ENCODE data around the gene MVB12B. TPM values are rescaled to one million over a fixed set of nuclear protein-coding genes. Genes with fewer than 3 reads are reported as not detected.

MVB12B gene
- total RNA-seq, 1 experiment from 2014 or later, result 5.7 TPM

DNA sequence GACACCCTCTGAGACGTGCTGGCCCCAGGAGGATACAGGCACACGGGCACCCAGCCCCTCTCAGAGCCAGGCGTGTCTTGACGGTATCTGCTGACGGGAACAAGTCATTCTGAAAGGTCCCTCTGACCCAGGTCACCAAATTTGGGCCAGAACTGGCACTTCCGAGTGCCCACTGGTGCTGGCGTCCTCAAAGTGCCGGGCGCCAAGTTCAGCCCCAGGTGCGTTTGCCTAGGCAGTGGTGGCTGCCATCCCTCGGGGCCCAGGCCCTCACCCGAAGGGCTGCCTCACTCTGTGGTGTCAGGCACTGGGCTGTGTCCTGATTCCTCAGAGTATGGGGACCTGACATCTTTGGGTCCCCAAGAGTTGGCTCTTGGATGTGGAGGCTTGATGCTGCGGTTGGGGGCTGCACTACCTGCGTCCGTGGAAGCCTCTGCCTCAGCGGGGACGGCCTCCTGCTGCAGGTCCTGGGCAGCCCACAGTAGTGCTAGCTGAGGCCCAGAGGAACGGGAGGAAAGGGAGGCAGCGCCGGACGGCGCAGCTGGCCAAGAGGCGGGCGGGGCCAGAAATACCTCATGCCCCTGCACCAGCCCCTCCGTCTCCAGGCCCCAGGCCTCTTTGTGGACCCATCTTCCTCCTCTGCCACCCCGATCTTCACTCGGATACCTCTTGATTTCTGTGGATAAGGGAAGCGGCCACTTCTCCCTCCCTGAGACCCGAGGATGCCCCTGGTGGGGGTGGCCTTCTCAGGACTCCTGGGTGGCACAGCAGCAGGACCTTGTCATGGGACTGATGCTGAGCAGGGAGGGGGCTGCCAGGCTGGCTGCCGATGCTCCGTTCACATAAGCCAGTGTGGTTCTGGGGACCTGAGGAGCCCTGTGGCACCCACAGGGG, 177.7 kb downstream of the MVB12B start:
- peaks cover 13% of the 10 kb centered on the region for H3K4me1 Mint-ChIP-seq
- H3K4me3 Mint-ChIP-seq, result no peak overlapping the region
- no peaks in the 10 kb centered on the region for H3K9me3 Mint-ChIP-seq
- ChIA-PET POLR2A (no interaction called here), CTCF (interaction anchor here (0.6 to 9.4 kb wide), 2 partner anchors 52 to 60 kb away, joined by 3 to 360 read pairs; no protein-coding TSS in a partner anchor)
- H3K36me3 Mint-ChIP-seq, result no peaks in the 10 kb centered on the region
- ATAC-seq, result no peak
- H3K27me3 Mint-ChIP-seq (ENCODE audit: low read depth), result peaks cover 12% of the 10 kb centered on the region
- no peak for DNase-seq (ENCODE audit: low spot score)
- TF ChIP-seq EMX1 (CRISPR knock-in tag; IDR thresholded peaks at IDR 0.05) (no peak), SP1 (CRISPR knock-in tag; conservative IDR thresholded peaks at IDR 0.05) (no peak), TEAD1 (CRISPR knock-in tag; IDR thresholded peaks at IDR 0.05) (no peak), IRF2 (CRISPR knock-in tag; IDR thresholded peaks at IDR 0.05; ENCODE audit: borderline replicate concordance, low read depth) (no peak), CREB1 (CRISPR knock-in tag; IDR thresholded peaks at IDR 0.05) (no peak), ZNF219 (CRISPR knock-in tag; IDR thresholded peaks at IDR 0.05; ENCODE audit: borderline replicate concordance) (no peak), ATF1 (CRISPR knock-in tag; IDR thresholded peaks at IDR 0.05) (no peak), ZBTB21 (CRISPR knock-in tag; IDR thresholded peaks at IDR 0.05; ENCODE audit: borderline replicate concordance) (no peak), ZNF138 (CRISPR knock-in tag; conservative IDR thresholded peaks at IDR 0.05) (no peak)
- TF ChIP-seq, protein P1, sequence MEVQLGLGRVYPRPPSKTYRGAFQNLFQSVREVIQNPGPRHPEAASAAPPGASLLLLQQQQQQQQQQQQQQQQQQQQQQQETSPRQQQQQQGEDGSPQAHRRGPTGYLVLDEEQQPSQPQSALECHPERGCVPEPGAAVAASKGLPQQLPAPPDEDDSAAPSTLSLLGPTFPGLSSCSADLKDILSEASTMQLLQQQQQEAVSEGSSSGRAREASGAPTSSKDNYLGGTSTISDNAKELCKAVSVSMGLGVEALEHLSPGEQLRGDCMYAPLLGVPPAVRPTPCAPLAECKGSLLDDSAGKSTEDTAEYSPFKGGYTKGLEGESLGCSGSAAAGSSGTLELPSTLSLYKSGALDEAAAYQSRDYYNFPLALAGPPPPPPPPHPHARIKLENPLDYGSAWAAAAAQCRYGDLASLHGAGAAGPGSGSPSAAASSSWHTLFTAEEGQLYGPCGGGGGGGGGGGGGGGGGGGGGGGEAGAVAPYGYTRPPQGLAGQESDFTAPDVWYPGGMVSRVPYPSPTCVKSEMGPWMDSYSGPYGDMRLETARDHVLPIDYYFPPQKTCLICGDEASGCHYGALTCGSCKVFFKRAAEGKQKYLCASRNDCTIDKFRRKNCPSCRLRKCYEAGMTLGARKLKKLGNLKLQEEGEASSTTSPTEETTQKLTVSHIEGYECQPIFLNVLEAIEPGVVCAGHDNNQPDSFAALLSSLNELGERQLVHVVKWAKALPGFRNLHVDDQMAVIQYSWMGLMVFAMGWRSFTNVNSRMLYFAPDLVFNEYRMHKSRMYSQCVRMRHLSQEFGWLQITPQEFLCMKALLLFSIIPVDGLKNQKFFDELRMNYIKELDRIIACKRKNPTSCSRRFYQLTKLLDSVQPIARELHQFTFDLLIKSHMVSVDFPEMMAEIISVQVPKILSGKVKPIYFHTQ (CRISPR knock-in tag; IDR thresholded peaks at IDR 0.05), result no peak
- no peak overlapping the region for H3K27ac Mint-ChIP-seq

DNA sequence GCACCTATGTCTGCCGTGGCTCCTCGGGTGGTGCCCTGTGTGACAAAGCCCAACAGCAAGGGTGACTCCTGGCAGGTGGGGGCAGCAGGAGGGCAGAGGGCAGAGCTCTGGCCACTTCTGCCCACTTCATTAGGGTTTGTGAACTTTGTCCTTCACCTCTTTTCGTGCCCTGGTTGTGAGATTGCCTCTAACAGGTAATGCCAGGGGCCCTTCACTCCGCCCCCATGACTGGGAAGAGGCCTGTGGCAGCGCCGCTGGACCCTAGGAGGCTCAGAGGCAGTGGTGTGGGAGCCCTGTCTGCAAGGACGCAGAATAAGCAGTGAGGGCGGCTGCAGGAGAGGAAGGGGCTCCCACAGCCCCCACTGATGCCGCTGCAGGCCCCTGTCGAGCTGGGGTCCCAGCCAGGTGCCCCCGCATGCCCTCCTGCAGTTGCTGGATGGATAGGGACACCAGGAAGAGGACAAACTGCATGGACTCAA, 178.4 kb downstream of the MVB12B start:
- peaks cover 9% of the 10 kb centered on the region for H3K27me3 Mint-ChIP-seq (ENCODE audit: low read depth)
- no peak overlapping the region for H3K27ac Mint-ChIP-seq
- CTCF ChIA-PET, result interaction anchor here (9.4 kb wide), 1 partner anchor 51 kb away, joined by 360 read pairs; no protein-coding TSS in a partner anchor
- peaks cover 12% of the 10 kb centered on the region for H3K4me1 Mint-ChIP-seq
- no peaks in the 10 kb centered on the region for H3K36me3 Mint-ChIP-seq
- TF ChIP-seq ATF1 (CRISPR knock-in tag; IDR thresholded peaks at IDR 0.05) (no peak), IRF2 (CRISPR knock-in tag; IDR thresholded peaks at IDR 0.05; ENCODE audit: borderline replicate concordance, low read depth) (no peak), ZNF263 (CRISPR knock-in tag; IDR thresholded peaks at IDR 0.05; ENCODE audit: low read depth) (no peak), JUN (CRISPR knock-in tag; IDR thresholded peaks at IDR 0.05) (no peak), TCF7 (CRISPR knock-in tag; IDR thresholded peaks at IDR 0.05; ENCODE audit: low read depth) (no peak), ZNF232 (CRISPR knock-in tag; IDR thresholded peaks at IDR 0.05) (no peak), TEAD4 (CRISPR knock-in tag; IDR thresholded peaks at IDR 0.05) (no peak), SMAD4 (CRISPR knock-in tag; IDR thresholded peaks at IDR 0.05) (no peak), SOX15 (CRISPR knock-in tag; IDR thresholded peaks at IDR 0.05) (no peak), NFYB (CRISPR knock-in tag; conservative IDR thresholded peaks at IDR 0.05; ENCODE audit: low read depth) (no peak)
- TF ChIP-seq, protein P2, sequence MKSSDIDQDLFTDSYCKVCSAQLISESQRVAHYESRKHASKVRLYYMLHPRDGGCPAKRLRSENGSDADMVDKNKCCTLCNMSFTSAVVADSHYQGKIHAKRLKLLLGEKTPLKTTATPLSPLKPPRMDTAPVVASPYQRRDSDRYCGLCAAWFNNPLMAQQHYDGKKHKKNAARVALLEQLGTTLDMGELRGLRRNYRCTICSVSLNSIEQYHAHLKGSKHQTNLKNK (CRISPR knock-in tag; IDR thresholded peaks at IDR 0.05), result no peak
- TF ChIP-seq, protein P3, sequence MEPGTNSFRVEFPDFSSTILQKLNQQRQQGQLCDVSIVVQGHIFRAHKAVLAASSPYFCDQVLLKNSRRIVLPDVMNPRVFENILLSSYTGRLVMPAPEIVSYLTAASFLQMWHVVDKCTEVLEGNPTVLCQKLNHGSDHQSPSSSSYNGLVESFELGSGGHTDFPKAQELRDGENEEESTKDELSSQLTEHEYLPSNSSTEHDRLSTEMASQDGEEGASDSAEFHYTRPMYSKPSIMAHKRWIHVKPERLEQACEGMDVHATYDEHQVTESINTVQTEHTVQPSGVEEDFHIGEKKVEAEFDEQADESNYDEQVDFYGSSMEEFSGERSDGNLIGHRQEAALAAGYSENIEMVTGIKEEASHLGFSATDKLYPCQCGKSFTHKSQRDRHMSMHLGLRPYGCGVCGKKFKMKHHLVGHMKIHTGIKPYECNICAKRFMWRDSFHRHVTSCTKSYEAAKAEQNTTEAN (CRISPR knock-in tag; IDR thresholded peaks at IDR 0.05), result no peak
- TF ChIP-seq, protein P4, sequence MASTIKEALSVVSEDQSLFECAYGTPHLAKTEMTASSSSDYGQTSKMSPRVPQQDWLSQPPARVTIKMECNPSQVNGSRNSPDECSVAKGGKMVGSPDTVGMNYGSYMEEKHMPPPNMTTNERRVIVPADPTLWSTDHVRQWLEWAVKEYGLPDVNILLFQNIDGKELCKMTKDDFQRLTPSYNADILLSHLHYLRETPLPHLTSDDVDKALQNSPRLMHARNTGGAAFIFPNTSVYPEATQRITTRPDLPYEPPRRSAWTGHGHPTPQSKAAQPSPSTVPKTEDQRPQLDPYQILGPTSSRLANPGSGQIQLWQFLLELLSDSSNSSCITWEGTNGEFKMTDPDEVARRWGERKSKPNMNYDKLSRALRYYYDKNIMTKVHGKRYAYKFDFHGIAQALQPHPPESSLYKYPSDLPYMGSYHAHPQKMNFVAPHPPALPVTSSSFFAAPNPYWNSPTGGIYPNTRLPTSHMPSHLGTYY (CRISPR knock-in tag; IDR thresholded peaks at IDR 0.05), result no peak
- TF ChIP-seq, protein P5, sequence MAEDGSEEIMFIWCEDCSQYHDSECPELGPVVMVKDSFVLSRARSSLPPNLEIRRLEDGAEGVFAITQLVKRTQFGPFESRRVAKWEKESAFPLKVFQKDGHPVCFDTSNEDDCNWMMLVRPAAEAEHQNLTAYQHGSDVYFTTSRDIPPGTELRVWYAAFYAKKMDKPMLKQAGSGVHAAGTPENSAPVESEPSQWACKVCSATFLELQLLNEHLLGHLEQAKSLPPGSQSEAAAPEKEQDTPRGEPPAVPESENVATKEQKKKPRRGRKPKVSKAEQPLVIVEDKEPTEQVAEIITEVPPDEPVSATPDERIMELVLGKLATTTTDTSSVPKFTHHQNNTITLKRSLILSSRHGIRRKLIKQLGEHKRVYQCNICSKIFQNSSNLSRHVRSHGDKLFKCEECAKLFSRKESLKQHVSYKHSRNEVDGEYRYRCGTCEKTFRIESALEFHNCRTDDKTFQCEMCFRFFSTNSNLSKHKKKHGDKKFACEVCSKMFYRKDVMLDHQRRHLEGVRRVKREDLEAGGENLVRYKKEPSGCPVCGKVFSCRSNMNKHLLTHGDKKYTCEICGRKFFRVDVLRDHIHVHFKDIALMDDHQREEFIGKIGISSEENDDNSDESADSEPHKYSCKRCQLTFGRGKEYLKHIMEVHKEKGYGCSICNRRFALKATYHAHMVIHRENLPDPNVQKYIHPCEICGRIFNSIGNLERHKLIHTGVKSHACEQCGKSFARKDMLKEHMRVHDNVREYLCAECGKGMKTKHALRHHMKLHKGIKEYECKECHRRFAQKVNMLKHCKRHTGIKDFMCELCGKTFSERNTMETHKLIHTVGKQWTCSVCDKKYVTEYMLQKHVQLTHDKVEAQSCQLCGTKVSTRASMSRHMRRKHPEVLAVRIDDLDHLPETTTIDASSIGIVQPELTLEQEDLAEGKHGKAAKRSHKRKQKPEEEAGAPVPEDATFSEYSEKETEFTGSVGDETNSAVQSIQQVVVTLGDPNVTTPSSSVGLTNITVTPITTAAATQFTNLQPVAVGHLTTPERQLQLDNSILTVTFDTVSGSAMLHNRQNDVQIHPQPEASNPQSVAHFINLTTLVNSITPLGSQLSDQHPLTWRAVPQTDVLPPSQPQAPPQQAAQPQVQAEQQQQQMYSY (CRISPR knock-in tag; IDR thresholded peaks at IDR 0.05), result no peak
- TF ChIP-seq, protein P6, sequence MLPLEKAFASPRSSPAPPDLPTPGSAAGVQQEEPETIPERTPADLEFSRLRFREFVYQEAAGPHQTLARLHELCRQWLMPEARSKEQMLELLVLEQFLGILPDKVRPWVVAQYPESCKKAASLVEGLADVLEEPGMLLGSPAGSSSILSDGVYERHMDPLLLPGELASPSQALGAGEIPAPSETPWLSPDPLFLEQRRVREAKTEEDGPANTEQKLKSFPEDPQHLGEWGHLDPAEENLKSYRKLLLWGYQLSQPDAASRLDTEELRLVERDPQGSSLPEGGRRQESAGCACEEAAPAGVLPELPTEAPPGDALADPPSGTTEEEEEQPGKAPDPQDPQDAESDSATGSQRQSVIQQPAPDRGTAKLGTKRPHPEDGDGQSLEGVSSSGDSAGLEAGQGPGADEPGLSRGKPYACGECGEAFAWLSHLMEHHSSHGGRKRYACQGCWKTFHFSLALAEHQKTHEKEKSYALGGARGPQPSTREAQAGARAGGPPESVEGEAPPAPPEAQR (CRISPR knock-in tag; IDR thresholded peaks at IDR 0.05), result no peak
- TF ChIP-seq, protein P7, sequence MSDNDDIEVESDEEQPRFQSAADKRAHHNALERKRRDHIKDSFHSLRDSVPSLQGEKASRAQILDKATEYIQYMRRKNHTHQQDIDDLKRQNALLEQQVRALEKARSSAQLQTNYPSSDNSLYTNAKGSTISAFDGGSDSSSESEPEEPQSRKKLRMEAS (CRISPR knock-in tag; IDR thresholded peaks at IDR 0.05), result no peak
- ATAC-seq (no peak), DNase-seq (ENCODE audit: low spot score) (no peak)
- H3K4me3 Mint-ChIP-seq, result no peak overlapping the region
- no peaks in the 10 kb centered on the region for H3K9me3 Mint-ChIP-seq
- POLR2A ChIA-PET, result no interaction called here

Data from WTC11 (cell line).